ENCODE data around the gene CDT1. TPM values are rescaled to one million over a fixed set of nuclear protein-coding genes. Genes with fewer than 3 reads are reported as not detected.
A peak's percentile ranks its signal among the peaks of the same experiment; 100 is the strongest.
"Not testable (repeated sequence)": the region's sequence is repeated elsewhere in the genome, so short reads cannot be mapped to it uniquely, and the experiment has no call there.

The CDT1 gene
- total RNA-seq, 1 donor from 2014 or later, result 3.2 TPM

GRCh38 chr16:88768071-88768783 is 35.4 kb upstream of the CDT1 start:
- no peak for DNase-seq (ENCODE audit: low spot score)

GRCh38 chr16:88769617-88770460 is 33.8 kb upstream of the CDT1 start:
- DNase-seq (ENCODE audit: low spot score), result no peak

- DNase-seq (ENCODE audit: low spot score), result peak; percentile 54
Measured at GRCh38 chr16:88770461-88771293, 32.9 kb upstream of the CDT1 start.

- no peak for DNase-seq (ENCODE audit: low spot score)
Measured at GRCh38 chr16:88771294-88771772, 32.3 kb upstream of the CDT1 start.

- not testable (repeated sequence) for DNase-seq (ENCODE audit: low spot score)
Measured at GRCh38 chr16:88771781-88772180, 31.8 kb upstream of the CDT1 start.

- peak; percentile 74 for DNase-seq (ENCODE audit: low spot score)
Measured at GRCh38 chr16:88772871-88773811, 30.4 kb upstream of the CDT1 start.

GRCh38 chr16:88773812-88774291 is 29.7 kb upstream of the CDT1 start:
- no peak for DNase-seq (ENCODE audit: low spot score)

- DNase-seq (ENCODE audit: low spot score), result no peak
Measured at GRCh38 chr16:88774544-88775393, 28.8 kb upstream of the CDT1 start.

- no peak for DNase-seq (ENCODE audit: low spot score)
Measured at GRCh38 chr16:88775825-88776224, 27.8 kb upstream of the CDT1 start.

GRCh38 chr16:88777471-88778270 is 25.9 kb upstream of the CDT1 start:
- no peak for DNase-seq (ENCODE audit: low spot score)

- DNase-seq (ENCODE audit: low spot score), result no peak
Measured at GRCh38 chr16:88778271-88778525, 25.4 kb upstream of the CDT1 start.

GRCh38 chr16:88778541-88779065 is 25.0 kb upstream of the CDT1 start:
- no peak for DNase-seq (ENCODE audit: low spot score)

- DNase-seq (ENCODE audit: low spot score), result no peak
Measured at GRCh38 chr16:88779406-88780141, 24.0 kb upstream of the CDT1 start.

GRCh38 chr16:88780142-88781062 is 23.2 kb upstream of the CDT1 start:
- DNase-seq (ENCODE audit: low spot score), result no peak

- DNase-seq (ENCODE audit: low spot score), result no peak
Measured at GRCh38 chr16:88781140-88782077, 22.2 kb upstream of the CDT1 start.

Measured in mucosa of gallbladder (tissue), 1 donor.